OCI-LY7 (cell line): Measurements from ENCODE around the gene SLC5A5. TPM values are rescaled to one million over a fixed set of nuclear protein-coding genes. Genes with fewer than 3 reads are reported as not detected.
A peak's percentile ranks its signal among the peaks of the same experiment; 100 is the strongest.

Experiments
- BruUV-seq: library from RNA; stranded (reverse); fragments of 400-500 nt; replicated peaks from 2 replicates; lab custom pipeline; 2021; lab: Mats Ljungman, UMichigan
- CTCF ChIA-PET: fragments of 300-600 bp; sonication (Branson Sonifier 250); formaldehyde crosslinking; loops from one replicate; lab custom pipeline; 2022; ENCODE audit warnings: antibody characterized with exemption; ENCODE audit not compliant: unreplicated experiment; lab: Charles Lee
- POLR2A ChIA-PET: fragments of 300-600 bp; sonication (Branson Sonifier 250); formaldehyde crosslinking; loops from one replicate; lab custom pipeline; 2022; ENCODE audit warnings: antibody characterized with exemption; lab: Charles Lee
- DNase-seq: peaks from one replicate; pipeline ENCODE4 v3.0.0-alpha.2; 2015; ENCODE audit warnings: low spot score
- H2AFZ ChIP-seq: fragments of 200-600 bp; sonication (generic), shearing (Covaris generic); 2 replicates; pipeline ENCODE4 v1.6.1; 2014; ENCODE audit warnings: mild to moderate bottlenecking, antibody characterized with exemption, low read length, moderate library complexity
- H3K27ac ChIP-seq: fragments of 200-600 bp; sonication (generic); 2 replicates; pipeline ENCODE4 v1.5.1; 2014; ENCODE audit warnings: mixed run types, low read depth, mild to moderate bottlenecking, moderate library complexity, low read length, inconsistent platforms; ENCODE audit not compliant: poor library complexity, severe bottlenecking
- H3K36me3 ChIP-seq: fragments of 200-600 bp; sonication (generic); 2 replicates; pipeline ENCODE4 v1.6.1; 2014; ENCODE audit warnings: mild to moderate bottlenecking, antibody characterized with exemption, low read length, moderate library complexity, mixed read lengths; ENCODE audit not compliant: insufficient read depth
- H3K4me1 ChIP-seq: fragments of 200-600 bp; sonication (generic); 2 replicates; pipeline ENCODE4 v1.5.1; 2014; ENCODE audit warnings: mild to moderate bottlenecking, low read length; ENCODE audit not compliant: insufficient read depth, poor library complexity, severe bottlenecking
- H3K4me2 ChIP-seq: fragments of 200-600 bp; sonication (generic); 2 replicates; pipeline ENCODE4 v1.6.1; 2014; ENCODE audit warnings: mild to moderate bottlenecking, low read length
- H3K4me3 ChIP-seq: fragments of 200-600 bp; sonication (generic); 2 replicates; pipeline ENCODE4 v1.5.1; 2014; ENCODE audit warnings: mild to moderate bottlenecking, low read depth, low read length; ENCODE audit not compliant: poor library complexity, severe bottlenecking
- H3K79me2 ChIP-seq: fragments of 200-600 bp; sonication (generic); 2 replicates; pipeline ENCODE4 v1.6.1; 2016; ENCODE audit warnings: low read depth, mild to moderate bottlenecking, low read length, moderate library complexity, mixed read lengths; ENCODE audit not compliant: insufficient read depth
- H3K9me2 ChIP-seq: fragments of 200-600 bp; sonication (generic); 2 replicates; pipeline ENCODE4 v1.6.1; 2016; ENCODE audit warnings: mild to moderate bottlenecking, low read length, mixed read lengths; ENCODE audit not compliant: insufficient read depth
- H3K9me3 ChIP-seq: fragments of 200-600 bp; sonication (generic); 2 replicates; pipeline ENCODE4 v1.6.1; 2014; ENCODE audit warnings: mild to moderate bottlenecking, mixed run types, low read length, mixed read lengths
- H4K20me1 ChIP-seq: fragments of 200-600 bp; sonication (generic); 2 replicates; pipeline ENCODE4 v1.6.1; 2014; ENCODE audit warnings: mild to moderate bottlenecking, antibody characterized with exemption, low read length, moderate library complexity, mixed read lengths; ENCODE audit not compliant: insufficient read depth
- EZH2phosphoT487 ChIP-seq: fragments of 200-600 bp; sonication (generic); IDR thresholded peaks from 2 replicates; pipeline ENCODE4 v1.6.1; 2018; ENCODE audit warnings: low read depth, borderline replicate concordance, mild to moderate bottlenecking, mixed run types, antibody characterized with exemption, low read length, moderate library complexity, mixed read lengths
- intact Hi-C: fragments of 100-400 bp; cut with micrococcal nuclease; formaldehyde crosslinking; loops from one replicate; pipeline ENCODE4 v1.10.0; 2022; ENCODE audit not compliant: unreplicated experiment
- total RNA-seq, 2 experiments: library from RNA; depleted of rRNA in 1 of 2; stranded (reverse); fragments of >200 nt in 1 of 2; shearing (Covaris generic) in 1 of 2; gene quantifications; 2 replicates each; pipeline ENCODE4 v1.2.3, GENCODE V29; 2014 to 2022
- TF ChIP-seq, protein P1 (sequence below): fragments of 200-600 bp; sonication (generic); conservative IDR thresholded peaks from 2 replicates; pipeline ENCODE4 v1.5.1; 2014; ENCODE audit warnings: mild to moderate bottlenecking, antibody characterized with exemption, low read length, moderate library complexity, mixed read lengths

Gene SLC5A5
- total RNA-seq, 2 experiments from 2014 or later = 0.03 TPM; not detected in 1

DNA sequence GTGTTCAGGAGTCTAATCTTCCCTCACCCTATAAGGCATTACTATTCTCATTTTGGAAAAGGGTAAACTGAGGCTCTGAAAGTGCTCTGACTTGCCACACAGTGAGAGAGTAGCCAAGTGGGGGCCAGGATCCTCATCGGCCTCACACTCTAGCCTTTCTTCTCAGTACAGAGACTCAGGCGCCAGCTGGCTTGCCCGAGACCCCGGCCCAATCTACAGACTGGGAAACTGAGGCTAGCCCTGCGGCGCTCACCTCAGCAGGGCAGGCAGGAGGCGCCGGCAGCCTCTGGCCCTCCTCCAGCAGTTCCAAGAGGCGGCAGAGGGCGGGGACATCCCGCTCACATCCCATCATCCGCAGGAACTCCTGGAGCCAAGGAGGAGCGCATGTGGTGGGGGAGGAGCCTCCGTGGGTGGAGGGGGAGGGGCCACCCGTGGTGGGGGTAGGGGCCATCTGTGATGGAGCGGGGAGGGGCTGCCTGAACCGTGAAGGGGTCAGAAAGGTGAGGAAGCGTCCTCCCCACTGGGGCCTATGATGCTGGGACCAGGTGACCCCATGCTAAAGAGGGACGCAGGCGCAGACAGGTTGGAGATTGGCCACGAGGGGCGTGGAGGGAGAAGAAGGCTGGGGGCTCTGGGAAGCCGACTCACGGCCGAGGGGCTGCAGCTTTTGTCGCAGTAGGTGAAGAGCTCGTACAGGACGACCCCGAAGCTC is 41.7 kb upstream of the SLC5A5 start:
- Histone ChIP-seq H4K20me1 (no peaks in the 10 kb centered on the region), H3K79me2 (no peaks in the 10 kb centered on the region), H3K9me2 (no peaks in the 10 kb centered on the region), H3K4me3 (no peak overlapping the region), H2AFZ (no peak overlapping the region), H3K27ac (no peak overlapping the region), H3K9me3 (no peaks in the 10 kb centered on the region), H3K4me1 (no peaks in the 10 kb centered on the region), H3K4me2 (no peak overlapping the region), H3K36me3 (peaks cover 17% of the 10 kb centered on the region)
- ChIA-PET POLR2A (interaction anchor here (0.6 kb wide), 1 partner anchor 15 kb away, joined by 3 read pairs; no protein-coding TSS in a partner anchor), CTCF (interaction anchor here (0.8 kb wide), 1 partner anchor 29 kb away, joined by 21 read pairs; no protein-coding TSS in a partner anchor)
- DNase-seq = no peak
- BruUV-seq = no TSS peak
- intact Hi-C loops = no loop called here
- TF ChIP-seq, protein P1, sequence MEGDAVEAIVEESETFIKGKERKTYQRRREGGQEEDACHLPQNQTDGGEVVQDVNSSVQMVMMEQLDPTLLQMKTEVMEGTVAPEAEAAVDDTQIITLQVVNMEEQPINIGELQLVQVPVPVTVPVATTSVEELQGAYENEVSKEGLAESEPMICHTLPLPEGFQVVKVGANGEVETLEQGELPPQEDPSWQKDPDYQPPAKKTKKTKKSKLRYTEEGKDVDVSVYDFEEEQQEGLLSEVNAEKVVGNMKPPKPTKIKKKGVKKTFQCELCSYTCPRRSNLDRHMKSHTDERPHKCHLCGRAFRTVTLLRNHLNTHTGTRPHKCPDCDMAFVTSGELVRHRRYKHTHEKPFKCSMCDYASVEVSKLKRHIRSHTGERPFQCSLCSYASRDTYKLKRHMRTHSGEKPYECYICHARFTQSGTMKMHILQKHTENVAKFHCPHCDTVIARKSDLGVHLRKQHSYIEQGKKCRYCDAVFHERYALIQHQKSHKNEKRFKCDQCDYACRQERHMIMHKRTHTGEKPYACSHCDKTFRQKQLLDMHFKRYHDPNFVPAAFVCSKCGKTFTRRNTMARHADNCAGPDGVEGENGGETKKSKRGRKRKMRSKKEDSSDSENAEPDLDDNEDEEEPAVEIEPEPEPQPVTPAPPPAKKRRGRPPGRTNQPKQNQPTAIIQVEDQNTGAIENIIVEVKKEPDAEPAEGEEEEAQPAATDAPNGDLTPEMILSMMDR = no peak
- no peak for TF ChIP-seq EZH2phosphoT487

DNA sequence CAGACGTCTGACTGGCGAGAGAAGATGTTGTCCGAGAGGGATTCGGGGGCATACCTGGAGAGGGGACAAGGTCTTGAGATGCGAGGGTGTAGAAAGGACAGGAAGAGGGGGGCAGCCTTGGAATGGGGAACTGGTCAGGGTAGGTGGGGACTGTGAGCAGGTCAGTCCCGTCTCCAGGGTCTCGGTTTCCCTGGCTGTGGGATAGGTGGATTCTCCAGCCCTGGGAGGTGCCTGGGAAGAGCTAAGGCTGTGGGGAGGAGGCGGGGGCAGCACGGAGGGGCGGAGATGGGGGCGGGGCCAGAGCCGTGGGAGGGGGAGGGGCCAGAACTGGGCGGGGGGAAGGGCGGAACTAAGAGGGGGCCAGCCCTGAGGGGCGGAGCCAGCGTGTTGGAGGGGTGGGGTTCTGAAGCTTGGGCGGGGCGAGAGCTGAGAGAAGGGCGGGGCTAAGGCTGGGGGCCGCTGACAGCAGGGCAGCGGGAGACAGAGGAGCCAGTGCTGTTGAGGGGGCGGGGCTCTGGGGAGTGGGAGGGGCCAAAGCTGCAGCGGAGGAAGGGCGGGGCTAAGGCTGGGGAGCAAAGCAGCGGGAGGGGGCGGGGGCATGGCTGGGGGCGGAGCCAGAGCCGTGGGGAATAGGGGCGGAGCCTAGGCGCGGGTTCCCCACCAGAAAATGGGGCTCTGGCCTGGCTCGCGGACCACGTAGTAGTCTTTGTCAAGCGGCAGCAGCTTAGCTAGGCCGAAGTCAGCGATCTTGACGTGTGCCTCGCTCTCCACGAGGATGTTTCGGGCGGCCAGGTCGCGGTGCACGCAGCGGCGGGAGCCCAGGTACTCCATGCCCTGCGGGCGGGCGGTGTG is 41.0 kb upstream of the SLC5A5 start:
- DNase-seq = peak; percentile 63
- ChIA-PET CTCF (interaction anchor here (0.8 kb wide), 1 partner anchor 29 kb away, joined by 21 read pairs; no protein-coding TSS in a partner anchor), POLR2A (interaction anchor here (0.6 kb wide), 1 partner anchor 15 kb away, joined by 3 read pairs; no protein-coding TSS in a partner anchor)
- H3K9me2 ChIP-seq = no peaks in the 10 kb centered on the region
- H3K4me2 ChIP-seq = no peak overlapping the region
- TF ChIP-seq, protein P1 = no peak
- no peak for TF ChIP-seq EZH2phosphoT487
- H3K9me3 ChIP-seq = no peaks in the 10 kb centered on the region
- H3K27ac ChIP-seq = no peak overlapping the region
- H3K4me1 ChIP-seq = no peaks in the 10 kb centered on the region
- no TSS peak for BruUV-seq
- no peak overlapping the region for H2AFZ ChIP-seq
- intact Hi-C loops = no loop called here
- H3K4me3 ChIP-seq = no peak overlapping the region
- H3K79me2 ChIP-seq = no peaks in the 10 kb centered on the region
- no peaks in the 10 kb centered on the region for H4K20me1 ChIP-seq
- peaks cover 17% of the 10 kb centered on the region for H3K36me3 ChIP-seq
